GM23338 (cell line): Measurements from ENCODE around the gene PGAM4. TPM values are rescaled to one million over a fixed set of nuclear protein-coding genes. Genes with fewer than 3 reads are reported as not detected.

ENCODE experiments used
- ATAC-seq: fragments of 200-7000 bp; cut with Tn5 transposase; 3 replicates; pipeline ENCODE4 v1.9.1; 2020
- DNase-seq: peaks from one replicate; pipeline ENCODE4 v3.0.0-alpha.2; 2015; ENCODE audit warnings: low spot score
- H2AFZ ChIP-seq: fragments of 200-600 bp; sonication (generic); 2 replicates; pipeline ENCODE4 v1.8.0; 2016; ENCODE audit warnings: antibody characterized with exemption, mild to moderate bottlenecking, moderate library complexity
- H3F3A ChIP-seq: fragments of 200-600 bp; sonication (generic); replicated peaks from 2 replicates; pipeline ENCODE4 v1.8.0; 2017; ENCODE audit warnings: antibody characterized with exemption, mixed run types, low read depth
- H3K27ac ChIP-seq: fragments of 200-600 bp; sonication (generic); 2 replicates; pipeline ENCODE4 v1.6.1; 2016; ENCODE audit warnings: low read depth
- H3K27me3 ChIP-seq: fragments of 200-600 bp; sonication (generic); 2 replicates; pipeline ENCODE4 v1.8.0; 2016; ENCODE audit warnings: mild to moderate bottlenecking, mixed run types, moderate library complexity; ENCODE audit not compliant: insufficient read depth
- H3K36me3 ChIP-seq: fragments of 200-600 bp; sonication (generic); 2 replicates; pipeline ENCODE4 v1.8.0; 2016; ENCODE audit warnings: mild to moderate bottlenecking; ENCODE audit not compliant: insufficient read depth
- H3K4me1 ChIP-seq: fragments of 200-600 bp; sonication (generic); 2 replicates; pipeline ENCODE4 v1.8.0; 2016; ENCODE audit warnings: mild to moderate bottlenecking, moderate library complexity; ENCODE audit not compliant: insufficient read depth
- H3K4me2 ChIP-seq: fragments of 200-600 bp; sonication (generic); 2 replicates; pipeline ENCODE4 v1.7.1; 2017; ENCODE audit warnings: mixed run types
- H3K4me3 ChIP-seq: fragments of 200-600 bp; sonication (generic); 2 replicates; pipeline ENCODE4 v1.6.1; 2016; ENCODE audit warnings: mixed run types
- H3K79me2 ChIP-seq: fragments of 200-600 bp; sonication (generic); replicated peaks from 2 replicates; pipeline ENCODE4 v1.8.0; 2017; ENCODE audit warnings: mild to moderate bottlenecking; ENCODE audit not compliant: insufficient read depth
- H3K9me2 ChIP-seq: fragments of 200-600 bp; sonication (generic); 2 replicates; pipeline ENCODE4 v1.8.0; 2017; ENCODE audit not compliant: insufficient read depth
- H4K20me1 ChIP-seq: fragments of 200-600 bp; sonication (generic); replicated peaks from 2 replicates; pipeline ENCODE4 v1.8.0; 2017; ENCODE audit warnings: mild to moderate bottlenecking; ENCODE audit not compliant: insufficient read depth
- H3K27ac Mint-ChIP-seq: 2 replicates; pipeline ENCODE4 v1.8.0; 2020; ENCODE audit warnings: inconsistent platforms, mild to moderate bottlenecking, moderate library complexity, mixed read lengths
- H3K27me3 Mint-ChIP-seq: 3 replicates; pipeline ENCODE4 v1.8.0; 2022; ENCODE audit warnings: low read depth, mild to moderate bottlenecking, moderate library complexity, mixed read lengths, inconsistent platforms; ENCODE audit not compliant: insufficient read depth, poor library complexity
- H3K36me3 Mint-ChIP-seq: 3 replicates; pipeline ENCODE4 v1.8.0; 2021; ENCODE audit warnings: low read depth, mild to moderate bottlenecking, inconsistent platforms, moderate library complexity, mixed read lengths
- H3K4me1 Mint-ChIP-seq: 3 replicates; pipeline ENCODE4 v1.8.0; 2020; ENCODE audit warnings: mild to moderate bottlenecking, inconsistent platforms, mixed read lengths
- H3K4me3 Mint-ChIP-seq: 3 replicates; pipeline ENCODE4 v1.8.0; 2021; ENCODE audit warnings: moderate library complexity, mild to moderate bottlenecking, inconsistent platforms, mixed read lengths
- H3K9me3 Mint-ChIP-seq: 3 replicates; pipeline ENCODE4 v1.8.0; 2020; ENCODE audit warnings: moderate library complexity, mild to moderate bottlenecking, inconsistent platforms, mixed read lengths
- ZNF331 ChIP-seq: fragments of 250-450 bp; sonication (Bioruptor Pico); IDR thresholded peaks from 2 replicates; pipeline ENCODE4 v1.5.0; 2020; ENCODE audit warnings: low read depth, mild to moderate bottlenecking, moderate library complexity
- polyA plus RNA-seq: library from polyadenylated mRNA; unstranded; fragments of >200 nt; fragmentation: Nextera tagmentation; extraction: Ambion mirVana; gene quantifications from 2 replicates; pipeline ENCODE4 v1.2.1, GENCODE V29; 2016
- total RNA-seq: library from RNA; depleted of rRNA; stranded (reverse); fragments of >200 nt; shearing (Covaris generic); gene quantifications from 2 replicates; pipeline ENCODE4 v1.2.3, GENCODE V29; 2014; rRNA removed

Gene PGAM4
- total and polyA plus RNA-seq, 2 experiments from 2014 or later: 0.52 TPM; not detected in 1

DNA sequence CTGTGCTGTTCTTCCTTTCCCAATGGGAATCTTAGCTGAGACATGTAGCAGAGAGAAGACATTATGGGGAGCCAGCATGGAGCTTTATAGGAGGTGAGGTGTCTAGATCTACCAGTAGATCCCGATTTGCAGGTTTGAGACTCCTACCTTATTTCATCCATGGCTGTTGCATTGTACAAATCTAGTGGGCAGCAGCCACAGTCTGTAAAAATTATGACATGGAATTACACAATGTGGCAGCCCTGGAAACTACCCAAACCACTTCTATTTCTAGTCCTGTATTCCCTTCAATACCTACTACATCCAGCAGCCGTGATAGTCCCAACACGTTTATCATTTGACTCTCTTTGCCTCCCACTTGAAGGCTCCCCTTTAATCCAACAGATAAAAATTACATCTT lies 50.9 kb downstream of the PGAM4 start:
- Mint-ChIP-seq H3K4me1 (no peaks in the 10 kb centered on the region), H3K4me3 (no peak overlapping the region), H3K27me3 (no peaks in the 10 kb centered on the region), H3K27ac (no peak overlapping the region), H3K9me3 (no peaks in the 10 kb centered on the region), H3K36me3 (no peaks in the 10 kb centered on the region)
- Histone ChIP-seq H2AFZ (no peak overlapping the region), H3K36me3 (no peaks in the 10 kb centered on the region), H3K27ac (no peak overlapping the region), H3K27me3 (no peaks in the 10 kb centered on the region), H4K20me1 (no peaks in the 10 kb centered on the region), H3K4me3 (no peak overlapping the region), H3K4me1 (no peaks in the 10 kb centered on the region), H3K9me2 (no peaks in the 10 kb centered on the region), H3F3A (no peaks in the 10 kb centered on the region), H3K79me2 (no peaks in the 10 kb centered on the region), H3K4me2 (no peak overlapping the region)
- no peak for ATAC-seq
- no peak for TF ChIP-seq ZNF331 (CRISPR knock-in tag)
- DNase-seq: no peak

Other genes with a start within 250 kb of the PGAM4 start
- 123 and 162 TPM in 2 replicates for gene ATRX, start 183.4 kb downstream of the PGAM4 start, total RNA-seq
- 107 and 179 TPM in 2 replicates for gene ATRX, start 183.4 kb downstream of the PGAM4 start, polyA plus RNA-seq
- gene MAGT1, start 74.2 kb downstream of the PGAM4 start, total RNA-seq: 42.2 and 43.7 TPM in 2 replicates
- 22.2 and 23.4 TPM in 2 replicates for gene MAGT1, start 74.2 kb downstream of the PGAM4 start, polyA plus RNA-seq
- gene COX7B, start 70.2 kb downstream of the PGAM4 start, total RNA-seq: 411 and 687 TPM in 2 replicates
- 1,029 and 1,173 TPM in 2 replicates for gene COX7B, start 70.2 kb downstream of the PGAM4 start, polyA plus RNA-seq
- 2.5 and 3.1 TPM in 2 replicates for gene ATP7A, start 58.9 kb downstream of the PGAM4 start, total RNA-seq
- 1.5 and 2.2 TPM in 2 replicates for gene ATP7A, start 58.9 kb downstream of the PGAM4 start, polyA plus RNA-seq
- 336 and 393 TPM in 2 replicates for gene PGK1, start 134.6 kb upstream of the PGAM4 start, total RNA-seq
- 249 and 262 TPM in 2 replicates for gene PGK1, start 134.6 kb upstream of the PGAM4 start, polyA plus RNA-seq
- gene TAF9B, start 170.0 kb upstream of the PGAM4 start, total RNA-seq: 37.8 and 44.4 TPM in 2 replicates
- 17.5 and 23.1 TPM in 2 replicates for gene TAF9B, start 170.0 kb upstream of the PGAM4 start, polyA plus RNA-seq